ENCODE data around the gene MYPOP.
"Not testable (repeated sequence)": the region's sequence is repeated elsewhere in the genome, so short reads cannot be mapped to it uniquely, and the experiment has no call there.

MYPOP gene

GRCh38 chr19:45897261-45897812 is 5.1 kb downstream of the MYPOP start:
- no peak for TF ChIP-seq CTCF (IDR thresholded peaks at IDR 0.05; ENCODE audit: low read length)
- H3K79me2 ChIP-seq (ENCODE audit: insufficient read depth, low read length): no peaks in the 10 kb centered on the region
- no peaks in the 10 kb centered on the region for H4K20me1 ChIP-seq (ENCODE audit: insufficient read depth, low read length)
- no peaks in the 10 kb centered on the region for H3F3A ChIP-seq (ENCODE audit: insufficient read depth, low read length)
- no peaks in the 10 kb centered on the region for H3K9me2 ChIP-seq (ENCODE audit: low read depth, low read length)
- H2AFZ ChIP-seq (ENCODE audit: low read length): no peak overlapping the region
- peaks cover 46% of the 10 kb centered on the region for H3K36me3 ChIP-seq (ENCODE audit: insufficient read depth, low read length)
- no peak overlapping the region for H3K4me3 ChIP-seq (ENCODE audit: low read depth, low read length, poor library complexity, severe bottlenecking)
- H3K4me2 ChIP-seq (ENCODE audit: low read length): no peak overlapping the region
- no peak overlapping the region for H3K9ac ChIP-seq (ENCODE audit: low read length)
- H3K27ac ChIP-seq (ENCODE audit: low read depth, low read length, poor library complexity, severe bottlenecking): no peak overlapping the region
- H3K9me3 ChIP-seq (ENCODE audit: low read length): no peaks in the 10 kb centered on the region
- H3K27me3 ChIP-seq (ENCODE audit: insufficient read depth, low read length): no peaks in the 10 kb centered on the region
- H3K4me1 ChIP-seq (ENCODE audit: insufficient read depth, low read length, severe bottlenecking): peaks cover 16% of the 10 kb centered on the region

- H3K4me2 ChIP-seq (ENCODE audit: low read length); H2AFZ ChIP-seq (ENCODE audit: low read length); H4K20me1 ChIP-seq (ENCODE audit: insufficient read depth, low read length); H3K79me2 ChIP-seq (ENCODE audit: insufficient read depth, low read length); H3K9ac ChIP-seq (ENCODE audit: low read length); H3K9me3 ChIP-seq (ENCODE audit: low read length); H3F3A ChIP-seq (ENCODE audit: insufficient read depth, low read length); H3K9me2 ChIP-seq (ENCODE audit: low read depth, low read length); H3K4me3 ChIP-seq (ENCODE audit: low read depth, low read length, poor library complexity, severe bottlenecking); H3K27me3 ChIP-seq (ENCODE audit: insufficient read depth, low read length); H3K27ac ChIP-seq (ENCODE audit: low read depth, low read length, poor library complexity, severe bottlenecking): not testable (repeated sequence)
- peaks cover 46% of the 10 kb centered on the region for H3K36me3 ChIP-seq (ENCODE audit: insufficient read depth, low read length)
- H3K4me1 ChIP-seq (ENCODE audit: insufficient read depth, low read length, severe bottlenecking): peaks cover 10% of the 10 kb centered on the region
These were observed 6.3 kb downstream of the MYPOP start for GRCh38 chr19:45895983-45896599.

- Histone ChIP-seq H3K9me2 (ENCODE audit: low read depth, low read length) (no peaks in the 10 kb centered on the region), H3K27ac (ENCODE audit: low read depth, low read length, poor library complexity, severe bottlenecking) (no peak overlapping the region), H2AFZ (ENCODE audit: low read length) (no peak overlapping the region), H3K27me3 (ENCODE audit: insufficient read depth, low read length) (no peaks in the 10 kb centered on the region), H3K4me1 (ENCODE audit: insufficient read depth, low read length, severe bottlenecking) (peaks cover 5% of the 10 kb centered on the region), H3F3A (ENCODE audit: insufficient read depth, low read length) (no peaks in the 10 kb centered on the region), H3K36me3 (ENCODE audit: insufficient read depth, low read length) (peaks cover 44% of the 10 kb centered on the region), H3K9me3 (ENCODE audit: low read length) (no peaks in the 10 kb centered on the region), H3K4me2 (ENCODE audit: low read length) (no peak overlapping the region), H4K20me1 (ENCODE audit: insufficient read depth, low read length) (no peaks in the 10 kb centered on the region), H3K4me3 (ENCODE audit: low read depth, low read length, poor library complexity, severe bottlenecking) (no peak overlapping the region), H3K9ac (ENCODE audit: low read length) (no peak overlapping the region), H3K79me2 (ENCODE audit: insufficient read depth, low read length) (no peaks in the 10 kb centered on the region)
- TF ChIP-seq CTCF (IDR thresholded peaks at IDR 0.05; ENCODE audit: low read length) (no peak), EZH2 (IDR thresholded peaks at IDR 0.05; ENCODE audit: borderline replicate concordance, low read length) (no peak)
These were observed 6.9 kb downstream of the MYPOP start for GRCh38 chr19:45895519-45895972.

- TF ChIP-seq CTCF (IDR thresholded peaks at IDR 0.05; ENCODE audit: low read length): no peak
- no peak for TF ChIP-seq EZH2 (IDR thresholded peaks at IDR 0.05; ENCODE audit: borderline replicate concordance, low read length)
These were observed 11.5 kb downstream of the MYPOP start for GRCh38 chr19:45890877-45891276.

More at GRCh38 chr19:45890877-45891276, 11.5 kb downstream of the MYPOP start:
- Histone ChIP-seq H4K20me1 (ENCODE audit: insufficient read depth, low read length) (no peaks in the 10 kb centered on the region), H3K9me3 (ENCODE audit: low read length) (no peaks in the 10 kb centered on the region), H3K9me2 (ENCODE audit: low read depth, low read length) (no peaks in the 10 kb centered on the region), H3K27me3 (ENCODE audit: insufficient read depth, low read length) (no peaks in the 10 kb centered on the region), H3K4me2 (ENCODE audit: low read length) (no peak overlapping the region), H3K9ac (ENCODE audit: low read length) (no peak overlapping the region), H2AFZ (ENCODE audit: low read length) (no peak overlapping the region), H3F3A (ENCODE audit: insufficient read depth, low read length) (no peaks in the 10 kb centered on the region), H3K4me1 (ENCODE audit: insufficient read depth, low read length, severe bottlenecking) (peaks cover 11% of the 10 kb centered on the region), H3K79me2 (ENCODE audit: insufficient read depth, low read length) (no peaks in the 10 kb centered on the region), H3K4me3 (ENCODE audit: low read depth, low read length, poor library complexity, severe bottlenecking) (no peak overlapping the region), H3K36me3 (ENCODE audit: insufficient read depth, low read length) (peaks cover 12% of the 10 kb centered on the region), H3K27ac (ENCODE audit: low read depth, low read length, poor library complexity, severe bottlenecking) (no peak overlapping the region)

All from OCI-LY1 (cell line).